ENCODE data around the gene SEMA4F. TPM values are rescaled to one million over a fixed set of nuclear protein-coding genes. Genes with fewer than 3 reads are reported as not detected.

The SEMA4F gene
- total and polyA plus RNA-seq, 9 donors: 3.8 to 13.5 (median 6.9) TPM

Other genes with a start within 250 kb of the SEMA4F start
- 1 to 10 TPM; 1.3 to 9.9 (median 4.5) TPM for gene C2orf81, start 232.6 kb upstream of the SEMA4F start, total RNA-seq
- gene C2orf81, start 232.6 kb upstream of the SEMA4F start, polyA plus RNA-seq: 1 to 10 TPM in 1 of 2 donors, under 1 TPM in 1; 0.85 to 5.1 TPM
- 10 to 100 TPM in 6 of 7 donors, 1 to 10 TPM in 1; 8.8 to 41.6 (median 16.2) TPM for gene WDR54, start 232.5 kb upstream of the SEMA4F start, total RNA-seq
- gene WDR54, start 232.5 kb upstream of the SEMA4F start, polyA plus RNA-seq: 10 to 100 TPM in 1 of 2 donors, 1 to 10 TPM in 1; 8.6 to 22.4 TPM
- gene RTKN, start 212.3 kb upstream of the SEMA4F start, total RNA-seq: 10 to 100 TPM in 5 of 7 donors, 1 to 10 TPM in 2; 1.6 to 30.9 (median 12.2) TPM
- 1 to 10 TPM; 8.6 TPM for gene RTKN, start 212.3 kb upstream of the SEMA4F start, polyA plus RNA-seq
- gene INO80B, start 199.2 kb upstream of the SEMA4F start, total RNA-seq: 10 to 100 TPM in 6 of 7 donors, 1 to 10 TPM in 1; 9.4 to 60.9 (median 49.6) TPM
- gene INO80B, start 199.2 kb upstream of the SEMA4F start, polyA plus RNA-seq: 10 to 100 TPM; 45.1 to 48.6 TPM
- gene WBP1, start 195.8 kb upstream of the SEMA4F start, total RNA-seq: 10 to 100 TPM; 61.9 to 93.8 (median 73.3) TPM
- gene WBP1, start 195.8 kb upstream of the SEMA4F start, polyA plus RNA-seq: 100 to 1,000 TPM in 1 of 2 donors, 10 to 100 TPM in 1; 52.4 to 114 TPM
- 10 to 100 TPM; 26.3 to 38.6 (median 36.0) TPM for gene MOGS, start 188.9 kb upstream of the SEMA4F start, total RNA-seq
- 10 to 100 TPM; 20.4 to 24.6 TPM for gene MOGS, start 188.9 kb upstream of the SEMA4F start, polyA plus RNA-seq
- 100 to 1,000 TPM in 1 of 7 donors, 10 to 100 TPM in 6; 21.9 to 105 (median 85.1) TPM for gene MRPL53, start 181.6 kb upstream of the SEMA4F start, total RNA-seq
- gene MRPL53, start 181.6 kb upstream of the SEMA4F start, polyA plus RNA-seq: 10 to 100 TPM; 13.1 to 60.1 TPM
- 10 to 100 TPM; 13.1 to 31.1 (median 23.4) TPM for gene CCDC142, start 171.2 kb upstream of the SEMA4F start, total RNA-seq
- gene CCDC142, start 171.2 kb upstream of the SEMA4F start, polyA plus RNA-seq: 1 to 10 TPM; 3.7 to 8.7 TPM
- 10 to 100 TPM; 15.1 to 21.7 (median 15.7) TPM for gene TTC31, start 171.2 kb upstream of the SEMA4F start, total RNA-seq
- gene TTC31, start 171.2 kb upstream of the SEMA4F start, polyA plus RNA-seq: 10 to 100 TPM; 12.9 to 18.0 TPM
- gene LBX2, start 154.6 kb upstream of the SEMA4F start, total RNA-seq: 1 to 10 TPM in 1 of 7 donors, under 1 TPM in 3, not detected in 3; 0.15 to 1.2 (median 0.28) TPM
- gene LBX2, start 154.6 kb upstream of the SEMA4F start, polyA plus RNA-seq: under 1 TPM in 1 of 2 donors, not detected in 1; 0.15 TPM
- gene PCGF1, start 146.6 kb upstream of the SEMA4F start, total RNA-seq: 10 to 100 TPM in 5 of 7 donors, 1 to 10 TPM in 2; 9.3 to 24.3 (median 12.2) TPM
- gene PCGF1, start 146.6 kb upstream of the SEMA4F start, polyA plus RNA-seq: 10 to 100 TPM; 14.9 to 23.4 TPM
- not detected for gene TLX2, start 139.8 kb upstream of the SEMA4F start, total RNA-seq
- gene TLX2, start 139.8 kb upstream of the SEMA4F start, polyA plus RNA-seq: not detected
- gene DQX1, start 128.0 kb upstream of the SEMA4F start, total RNA-seq: 1 to 10 TPM in 1 of 7 donors, under 1 TPM in 2, not detected in 4; 0.20 to 1.1 (median 0.24) TPM
- under 1 TPM in 1 of 2 donors, not detected in 1; 0.06 TPM for gene DQX1, start 128.0 kb upstream of the SEMA4F start, polyA plus RNA-seq
- gene AUP1, start 124.5 kb upstream of the SEMA4F start, total RNA-seq: 100 to 1,000 TPM in 1 of 7 donors, 10 to 100 TPM in 6; 57.1 to 101 (median 70.4) TPM
- gene AUP1, start 124.5 kb upstream of the SEMA4F start, polyA plus RNA-seq: 10 to 100 TPM; 65.8 to 87.1 TPM
- 10 to 100 TPM; 28.7 to 47.6 (median 36.4) TPM for gene HTRA2, start 124.3 kb upstream of the SEMA4F start, total RNA-seq
- 10 to 100 TPM; 37.5 to 38.9 TPM for gene HTRA2, start 124.3 kb upstream of the SEMA4F start, polyA plus RNA-seq
- gene LOXL3, start 100.3 kb upstream of the SEMA4F start, total RNA-seq: 1 to 10 TPM; 2.3 to 5.9 (median 4.4) TPM
- gene LOXL3, start 100.3 kb upstream of the SEMA4F start, polyA plus RNA-seq: 1 to 10 TPM; 3.7 to 8.5 TPM
- 10 to 100 TPM in 6 of 7 donors, 1 to 10 TPM in 1; 9.4 to 16.0 (median 13.6) TPM for gene DOK1, start 99.5 kb upstream of the SEMA4F start, total RNA-seq
- gene DOK1, start 99.5 kb upstream of the SEMA4F start, polyA plus RNA-seq: 10 to 100 TPM in 1 of 2 donors, 1 to 10 TPM in 1; 6.5 to 11.8 TPM
- under 1 TPM in 4 of 7 donors, not detected in 3; 0.36 to 0.50 (median 0.45) TPM for gene M1AP, start 5.9 kb upstream of the SEMA4F start, total RNA-seq
- under 1 TPM; 0.42 to 0.72 TPM for gene M1AP, start 5.9 kb upstream of the SEMA4F start, polyA plus RNA-seq
- gene HK2, start 179.9 kb downstream of the SEMA4F start, total RNA-seq: 10 to 100 TPM; 11.8 to 39.4 (median 28.9) TPM
- gene HK2, start 179.9 kb downstream of the SEMA4F start, polyA plus RNA-seq: 10 to 100 TPM; 19.0 to 46.7 TPM

Measured in ovary (tissue), 9 donors.